GM12801 (cell line): ENCODE measurements around the gene KCTD3.

Experiments
- CTCF ChIP-seq: IDR thresholded peaks from one replicate; pipeline ENCODE4 v1.5.1; 2011; ENCODE audit warnings: control low read depth; ENCODE audit not compliant: insufficient read length; ENCODE audit errors: extremely low read depth

Gene KCTD3

DNA sequence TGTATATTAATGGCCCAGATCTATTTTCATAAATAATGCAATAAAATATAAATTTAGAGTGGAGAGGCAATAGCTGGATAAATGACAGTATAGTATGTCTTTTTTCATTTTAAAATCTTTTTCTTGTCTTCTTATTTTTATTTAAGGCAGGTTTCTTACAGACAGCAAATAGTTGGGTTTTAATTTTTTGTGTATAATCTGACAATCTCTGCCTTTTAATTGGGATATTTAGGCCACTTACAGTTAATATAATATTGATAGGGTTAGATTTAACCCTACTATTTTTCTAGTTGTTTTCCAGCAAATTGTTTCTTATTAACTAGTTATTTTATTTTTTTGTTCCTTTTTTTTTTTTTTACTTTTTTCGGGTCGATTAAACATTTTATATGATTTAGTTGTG is 23.3 kb upstream of the KCTD3 start:
- TF ChIP-seq CTCF, result no peak

- no peak for TF ChIP-seq CTCF
These were observed 22.5 kb upstream of the KCTD3 start for GRCh38 chr1:215544566-215544965.

GRCh38 chr1:215545096-215545495 is 22.0 kb upstream of the KCTD3 start:
- no peak for TF ChIP-seq CTCF

DNA sequence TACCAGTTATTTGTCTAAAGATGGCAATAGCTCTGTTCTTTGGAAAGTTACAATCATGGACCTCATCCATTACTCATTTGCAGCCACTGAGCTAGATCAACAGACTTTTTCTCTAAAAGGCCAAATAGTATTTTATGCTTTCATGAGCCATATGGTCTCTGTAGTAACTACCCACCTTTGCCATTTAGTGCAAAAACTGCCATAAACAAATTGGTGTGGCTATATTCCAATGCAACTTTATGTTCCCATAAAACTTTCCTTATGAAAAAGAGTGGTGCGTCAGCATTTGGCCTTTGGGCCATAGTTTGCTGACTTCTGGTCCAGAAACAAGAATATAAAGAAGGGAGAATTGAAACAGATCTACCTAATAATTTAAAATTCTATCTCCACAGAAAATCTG is 20.1 kb upstream of the KCTD3 start:
- no peak for TF ChIP-seq CTCF

GRCh38 chr1:215551806-215552205 is 15.3 kb upstream of the KCTD3 start:
- no peak for TF ChIP-seq CTCF

DNA sequence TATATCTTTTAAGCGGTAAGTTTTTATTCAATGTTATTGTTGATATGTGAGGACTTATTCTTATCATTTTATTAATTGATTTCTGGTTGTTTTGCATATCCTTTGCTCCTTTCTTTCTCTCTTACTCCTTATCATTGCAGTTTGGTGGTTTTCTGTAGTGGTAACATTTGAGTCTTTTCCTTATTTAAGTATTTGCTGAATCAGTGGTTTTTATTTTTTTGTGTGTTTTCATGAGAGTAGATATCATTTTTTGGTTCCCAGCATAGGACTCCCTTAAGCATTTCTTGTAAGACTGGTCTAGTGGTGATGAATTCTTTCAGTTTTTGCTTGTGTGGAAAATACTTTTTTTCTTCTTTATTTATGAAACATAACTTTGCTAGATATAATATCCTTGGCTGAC is 12.2 kb upstream of the KCTD3 start:
- no peak for TF ChIP-seq CTCF

GRCh38 chr1:215555531-215555930 is 11.6 kb upstream of the KCTD3 start:
- no peak for TF ChIP-seq CTCF

- no peak for TF ChIP-seq CTCF
These were observed 10.1 kb upstream of the KCTD3 start for GRCh38 chr1:215556996-215557395.
